Liver (tissue), 9 donors: Measurements from ENCODE around the gene STX16. TPM values are rescaled to one million over a fixed set of nuclear protein-coding genes. Genes with fewer than 3 reads are reported as not detected.

Experiments used
- DNase-seq: peaks from one replicate; pipeline ENCODE4 v3.0.0-alpha.2; 2017; ENCODE audit warnings: low spot score
- H3K27ac ChIP-seq, 2 donors: one replicate each; pipeline ENCODE4 v1.7.0; 2013; ENCODE audit warnings: inconsistent platforms in 2 of 2, low read length in 2 of 2, control low read depth in 1 of 2, low read depth in 1 of 2, mild to moderate bottlenecking in 1 of 2
- H3K27me3 ChIP-seq, 4 donors: one replicate each; pipeline versions ENCODE4 v1.6.1 to v1.7.0; 2013; ENCODE audit warnings: low read length in 3 of 4, inconsistent platforms in 1 of 4, mild to moderate bottlenecking in 1 of 4, moderate library complexity in 1 of 4; ENCODE audit not compliant: control insufficient read depth in 4 of 4, insufficient read depth in 4 of 4
- H3K36me3 ChIP-seq, 4 donors: one replicate each; pipeline versions ENCODE4 v1.6.1 to v1.7.0; 2013; ENCODE audit warnings: low read length in 3 of 4, mild to moderate bottlenecking in 3 of 4, low read depth in 1 of 4, moderate library complexity in 1 of 4; ENCODE audit not compliant: control insufficient read depth in 4 of 4, insufficient read depth in 3 of 4
- H3K4me1 ChIP-seq, 4 donors: one replicate each; pipeline versions ENCODE4 v1.6.1 to v1.7.0; 2013; ENCODE audit warnings: low read length in 3 of 4, mild to moderate bottlenecking in 3 of 4, moderate library complexity in 1 of 4; ENCODE audit not compliant: control insufficient read depth in 4 of 4, insufficient read depth in 4 of 4
- H3K4me3 ChIP-seq, 3 donors: one replicate each; pipeline versions ENCODE4 v1.6.1 to v1.7.0; 2013; ENCODE audit warnings: low read length in 3 of 3, control low read depth in 1 of 3, low read depth in 1 of 3, mild to moderate bottlenecking in 1 of 3
- H3K9ac ChIP-seq, 2 donors: one replicate each; pipeline ENCODE4 v1.7.0; 2013; ENCODE audit warnings: low read length in 2 of 2, mild to moderate bottlenecking in 2 of 2, moderate library complexity in 2 of 2, control low read depth in 1 of 2, low read depth in 1 of 2
- H3K9me3 ChIP-seq, 4 donors: one replicate each; pipeline versions ENCODE4 v1.6.1 to v1.7.0; 2013; ENCODE audit warnings: low read length in 3 of 4; ENCODE audit not compliant: control insufficient read depth in 4 of 4
- ATF3 ChIP-seq: IDR thresholded peaks from 2 replicates; pipeline ENCODE4 v1.6.1; 2016; ENCODE audit warnings: antibody characterized with exemption
- CTCF ChIP-seq: fragments of 150-350 bp; IDR thresholded peaks from 2 replicates; pipeline ENCODE4 v1.5.1; 2017; ENCODE audit warnings: improper control_type of control experiment, low read depth, low read length; ENCODE audit not compliant: missing input control
- EGR1 ChIP-seq, 2 donors: IDR thresholded peaks; 2 replicates each; pipeline ENCODE4 v1.6.1; 2016 to 2018; ENCODE audit warnings: antibody characterized with exemption in 2 of 2, low read depth in 2 of 2
- FOXA1 ChIP-seq: IDR thresholded peaks from 2 replicates; pipeline ENCODE4 v1.6.1; 2016; ENCODE audit warnings: antibody characterized with exemption
- FOXA2 ChIP-seq: IDR thresholded peaks from 2 replicates; pipeline ENCODE4 v1.6.1; 2016; ENCODE audit warnings: antibody characterized with exemption
- GABPA ChIP-seq, 2 donors: IDR thresholded peaks in 1 of 2; conservative IDR thresholded peaks in 1 of 2; 2 replicates each; pipeline ENCODE4 v1.6.1; 2016; ENCODE audit warnings: antibody characterized with exemption in 2 of 2, mild to moderate bottlenecking in 1 of 2, moderate library complexity in 1 of 2
- HNF4G ChIP-seq: IDR thresholded peaks from 2 replicates; pipeline ENCODE4 v1.6.1; 2016; ENCODE audit warnings: antibody characterized with exemption
- JUND ChIP-seq, 2 donors: IDR thresholded peaks; 2 replicates each; pipeline ENCODE4 v1.6.1; 2016; ENCODE audit warnings: antibody characterized with exemption in 2 of 2
- NR2F2 ChIP-seq: IDR thresholded peaks from 2 replicates; pipeline ENCODE4 v1.6.1; 2016; ENCODE audit warnings: antibody characterized with exemption
- RAD21 ChIP-seq, 2 donors: IDR thresholded peaks; 2 replicates each; pipeline ENCODE4 v1.6.1; 2016; ENCODE audit warnings: antibody characterized with exemption in 2 of 2, mild to moderate bottlenecking in 2 of 2
- REST ChIP-seq: IDR thresholded peaks from 2 replicates; pipeline ENCODE4 v1.6.1; 2016; ENCODE audit warnings: antibody characterized with exemption, mild to moderate bottlenecking
- RXRA ChIP-seq, 2 donors: IDR thresholded peaks; 2 replicates each; pipeline ENCODE4 v1.6.1; 2017 to 2018; ENCODE audit warnings: antibody characterized with exemption in 2 of 2, mild to moderate bottlenecking in 1 of 2
- SP1 ChIP-seq: IDR thresholded peaks from 2 replicates; pipeline ENCODE4 v1.6.1; 2018; ENCODE audit warnings: antibody characterized with exemption, mild to moderate bottlenecking
- YY1 ChIP-seq: IDR thresholded peaks from 2 replicates; pipeline ENCODE4 v1.6.1; 2016; ENCODE audit warnings: antibody characterized with exemption, mild to moderate bottlenecking
- ZBTB33 ChIP-seq: IDR thresholded peaks from 2 replicates; pipeline ENCODE4 v1.6.1; 2016; ENCODE audit warnings: antibody characterized with exemption
- WGBS: extraction: QIAGEN DNeasy Blood & Tissue Kit; methylation state at CpG from one replicate; pipeline ENCODE4 v1.1.7; 2013; 5-methylcytosine and 5-hydroxymethylcytosine counted together
- polyA plus RNA-seq, 2 donors: library from polyadenylated mRNA; stranded (reverse) in 1 of 2; unstranded in 1 of 2; fragments of 200-250 nt in 1 of 2; fragments of >200 nt in 1 of 2; fragmentation: Nextera tagmentation in 1 of 2; extraction: Ambion mirVana in 1 of 2; gene quantifications; one replicate each; pipeline versions ENCODE4 v1.2.1 to v1.2.3, GENCODE V29; 2013 to 2015
- total RNA-seq, 2 donors: library from RNA; depleted of rRNA; stranded (reverse); fragments of >200 nt; gene quantifications; one replicate each; pipeline ENCODE4 v1.2.3, GENCODE V29; 2014
- donor health status: healthy.
- donor health status: healthy.
- donor health status: healthy.
- donor health status: healthy.
- donor health status: healthy.

The STX16 gene
- total and polyA plus RNA-seq, 4 donors = 8.5 to 32.5 (median 16.6) TPM

GRCh38 chr20:58638467-58639181 lies 12.5 kb upstream of the STX16 start (continued):
- TF ChIP-seq REST = no peak
- TF ChIP-seq FOXA1 = no peak

- Histone ChIP-seq H3K9me3 (no peaks in the 10 kb centered on the region), H3K36me3 (no peaks in the 10 kb centered on the region), H3K27ac (no peak overlapping the region), H3K4me1 (no peaks in the 10 kb centered on the region), H3K9ac (no peak overlapping the region), H3K4me3 (no peak overlapping the region), H3K27me3 (peaks cover 0 to 4% (median 0%) of the 10 kb centered on the region in 4 donors)
- DNase-seq = no peak
- no peak for TF ChIP-seq RAD21 (IDR thresholded peaks at IDR 0.05)
- TF ChIP-seq EGR1 (IDR thresholded peaks at IDR 0.05; ENCODE audit: low read depth in 2 of 2) = no peak
- no peak for TF ChIP-seq ZBTB33
- no peak for TF ChIP-seq RXRA (IDR thresholded peaks at IDR 0.05)
- no peak for TF ChIP-seq FOXA2
- no peak for TF ChIP-seq GABPA (IDR thresholded peaks at IDR 0.05 in 1 of 2, conservative IDR thresholded peaks at IDR 0.05 in 1 of 2)
- no peak for TF ChIP-seq JUND (IDR thresholded peaks at IDR 0.05)
- TF ChIP-seq YY1 = no peak
- TF ChIP-seq HNF4G = no peak
- WGBS = 74% methylated on average over 19 of the region's 19 CpGs
These were observed 11.6 kb upstream of the STX16 start for GRCh38 chr20:58639182-58640146.

- DNase-seq = no peak
- Histone ChIP-seq H3K27me3 (peaks cover 0 to 4% (median 0%) of the 10 kb centered on the region in 4 donors), H3K4me1 (no peaks in the 10 kb centered on the region), H3K9ac (no peak overlapping the region), H3K9me3 (no peaks in the 10 kb centered on the region), H3K4me3 (no peak overlapping the region), H3K27ac (no peak overlapping the region), H3K36me3 (no peaks in the 10 kb centered on the region)
- 72% methylated on average over 9 of the region's 9 CpGs for WGBS
- TF ChIP-seq RXRA (IDR thresholded peaks at IDR 0.05) (no peak), REST (no peak), SP1 (no peak), YY1 (no peak), GABPA (IDR thresholded peaks at IDR 0.05 in 1 of 2, conservative IDR thresholded peaks at IDR 0.05 in 1 of 2) (no peak), HNF4G (no peak), FOXA1 (no peak), EGR1 (IDR thresholded peaks at IDR 0.05; ENCODE audit: low read depth in 2 of 2) (no peak), FOXA2 (no peak), NR2F2 (no peak), ATF3 (no peak), CTCF (no peak)
These were observed 10.6 kb upstream of the STX16 start for GRCh38 chr20:58640446-58640845.
